Kidney (tissue), 14 donors: Measurements from ENCODE around the gene ARHGEF7. TPM values are rescaled to one million over a fixed set of nuclear protein-coding genes. Genes with fewer than 3 reads are reported as not detected.
A peak's percentile ranks its signal among the peaks of the same experiment; 100 is the strongest.

Source experiments
- DNase-seq, 5 donors: peaks; one replicate each; pipeline ENCODE4 v3.0.0-alpha.2; 2013 to 2020
- FAIRE-seq: peaks from 2 replicates; lab custom pipeline; 2012; peaks lifted over from hg19 to GRCh38; lab: Jason Lieb, UNC
- H3K27ac ChIP-seq, 2 donors: one replicate each; pipeline ENCODE4 v1.7.0; 2013; ENCODE audit warnings: low read depth in 2 of 2, low read length in 2 of 2, inconsistent platforms in 1 of 2
- H3K27me3 ChIP-seq: one replicate; pipeline ENCODE4 v1.7.1; 2013; ENCODE audit warnings: low read length, inconsistent platforms; ENCODE audit not compliant: control insufficient read depth, insufficient read depth
- H3K36me3 ChIP-seq, 3 donors: one replicate each; pipeline versions ENCODE4 v1.7.0 to v1.7.1; 2013; ENCODE audit warnings: low read length in 3 of 3, control low read depth in 1 of 3, inconsistent platforms in 1 of 3; ENCODE audit not compliant: insufficient read depth in 3 of 3, control insufficient read depth in 2 of 3
- H3K4me1 ChIP-seq, 3 donors: one replicate each; pipeline versions ENCODE4 v1.7.0 to v1.7.1; 2013; ENCODE audit warnings: low read length in 3 of 3, inconsistent platforms in 1 of 3, low read depth in 1 of 3; ENCODE audit not compliant: control insufficient read depth in 2 of 3, insufficient read depth in 2 of 3
- H3K4me3 ChIP-seq, 3 donors: one replicate each; pipeline versions ENCODE4 v1.7.0 to v1.8.1; 2013; ENCODE audit warnings: low read length in 3 of 3, control low read depth in 1 of 3, inconsistent platforms in 1 of 3
- H3K9ac ChIP-seq, 3 donors: one replicate each; pipeline versions ENCODE4 v1.7.0 to v1.7.1; 2013; ENCODE audit warnings: low read length in 3 of 3, control low read depth in 1 of 3, inconsistent platforms in 1 of 3
- H3K9me3 ChIP-seq, 3 donors: one replicate each; pipeline versions ENCODE4 v1.7.0 to v1.7.1; 2013; ENCODE audit warnings: low read length in 3 of 3, control low read depth in 1 of 3, inconsistent platforms in 1 of 3; ENCODE audit not compliant: control insufficient read depth in 2 of 3, insufficient read depth in 1 of 3
- CTCF ChIP-seq: IDR thresholded peaks from 3 replicates; pipeline ENCODE4 v1.5.1; 2012; ENCODE audit warnings: mild to moderate bottlenecking, moderate library complexity, borderline replicate concordance; ENCODE audit not compliant: insufficient read depth; ENCODE audit errors: extremely low read depth
- intact Hi-C: fragments of 100-400 bp; cut with DNase I; formaldehyde crosslinking; loops from one replicate; pipeline ENCODE4 v1.11.1; 2022
- polyA plus RNA-seq: library from polyadenylated mRNA; stranded (reverse); fragments of 350-450 nt; fragmentation: Illumina TruSeq; extraction: RNeasy Lipid Tissue Mini Kit (QIAGEN cat#74804); gene quantifications from one replicate; pipeline ENCODE4 v1.2.3, GENCODE V29; 2014; ENCODE audit warnings: low read depth, low replicate concordance; ENCODE audit not compliant: insufficient read depth
- total RNA-seq: library from RNA; stranded (reverse); fragmentation: NEBNext Ultra II Directional; extraction: Animal tissue kit (Norgen Biotek cat#: 25700); gene quantifications from one replicate; pipeline ENCODE4 v1.2.1, GENCODE V29; 2021
- donor health status: control.
- donor health status: control.
- donor health status: control.
- donor health status: control.
- donor health status: control.
- donor health status: DM: yes; HTN: yes; CAD: no.
- donor health status: Normal renal cell carcinoma (clear cell type).

ARHGEF7 gene
- total and polyA plus RNA-seq, 2 donors from 2014 or later, result 17.9 to 56.4 TPM

GRCh38 chr13:111344471-111345191 lies 229.5 kb downstream of the ARHGEF7 start:
- Histone ChIP-seq H3K9me3 (no peaks in the 10 kb centered on the region), H3K27ac (no peak overlapping the region), H3K9ac (no peak overlapping the region), H3K4me3 (no peak overlapping the region), H3K27me3 (no peaks in the 10 kb centered on the region), H3K4me1 (no peaks in the 10 kb centered on the region), H3K36me3 (no peaks in the 10 kb centered on the region)
- intact Hi-C loops, result no loop called here
- no peak for FAIRE-seq
- no peak for TF ChIP-seq CTCF
- peak in 4 of 5 donors; percentile 68 to 76 (median 69) for DNase-seq

- intact Hi-C loops, result no loop called here
- Histone ChIP-seq H3K4me1 (no peaks in the 10 kb centered on the region), H3K36me3 (no peaks in the 10 kb centered on the region), H3K27ac (no peak overlapping the region), H3K9ac (no peak overlapping the region), H3K4me3 (no peak overlapping the region), H3K9me3 (no peaks in the 10 kb centered on the region), H3K27me3 (no peaks in the 10 kb centered on the region)
- DNase-seq (no peak), FAIRE-seq (no peak)
- TF ChIP-seq CTCF, result no peak
These were observed 230.6 kb downstream of the ARHGEF7 start for GRCh38 chr13:111345682-111346081.

- no peak overlapping the region for H3K4me3 ChIP-seq
- H3K27ac ChIP-seq, result no peak overlapping the region
- no peaks in the 10 kb centered on the region for H3K36me3 ChIP-seq
- FAIRE-seq (no peak), DNase-seq (no peak)
- H3K9ac ChIP-seq, result no peak overlapping the region
- no peaks in the 10 kb centered on the region for H3K9me3 ChIP-seq
- no peak for TF ChIP-seq CTCF
- H3K4me1 ChIP-seq, result no peaks in the 10 kb centered on the region
- H3K27me3 ChIP-seq, result no peaks in the 10 kb centered on the region
- intact Hi-C loops, result no loop called here
These were observed 231.1 kb downstream of the ARHGEF7 start for GRCh38 chr13:111346101-111346680.
